ENCODE measurements around the gene C3orf62. TPM values are rescaled to one million over a fixed set of nuclear protein-coding genes. Genes with fewer than 3 reads are reported as not detected.

The C3orf62 gene
- polyA plus RNA-seq, 1 of the 3 experiments (the other 2 are of a cell fraction) = 4.2 TPM

- H3K9me3 ChIP-seq = no peaks in the 10 kb centered on the region
- WGBS (ENCODE audit: low lambda C conversion rate) = 92% methylated on average over 6 of the region's 7 CpGs
- no peak overlapping the region for H3K4me2 ChIP-seq
- H3K9ac ChIP-seq = no peak overlapping the region
- H4K20me1 ChIP-seq (ENCODE audit: insufficient read depth) = no peaks in the 10 kb centered on the region
- H3F3A ChIP-seq (replicated peaks; ENCODE audit: insufficient read depth) = peaks cover 10% of the 10 kb centered on the region
- peaks cover 58 to 61% of the 10 kb centered on the region in 2 experiments for H3K36me3 ChIP-seq (replicated peaks in 1 of 2; ENCODE audit: control insufficient read depth in 1 of 2, insufficient read depth in 2 of 2, low read length in 1 of 2)
- H3K27me3 ChIP-seq (ENCODE audit: insufficient read depth) = no peaks in the 10 kb centered on the region
- peaks cover 5% of the 10 kb centered on the region; the same call in 1 of the 2 replicates for H3K79me2 ChIP-seq (ENCODE audit: insufficient read depth)
- no peak overlapping the region for H2AFZ ChIP-seq (ENCODE audit: low read depth)
- ChIA-PET POLR2A (no interaction called here), CTCF (interaction anchor here (1.3 kb wide), 1 partner anchor 151 kb away, joined by 3 read pairs; no protein-coding TSS in a partner anchor)
- no peak for DNase-seq
- H3K4me1 ChIP-seq (ENCODE audit: control insufficient read depth in 1 of 2, insufficient read depth in 2 of 2, low read depth in 1 of 2, low read length in 1 of 2) = no peaks in the 10 kb centered on the region
- TF ChIP-seq RFX5 (IDR thresholded peaks at IDR 0.05; ENCODE audit: low read length) (no peak), TCF12 (IDR thresholded peaks at IDR 0.05) (no peak), USF2 (IDR thresholded peaks at IDR 0.05; ENCODE audit: borderline replicate concordance, low read depth, low read length) (no peak), TAF1 (IDR thresholded peaks at IDR 0.05; ENCODE audit: borderline replicate concordance, low read depth, low read length) (no peak), GABPA (IDR thresholded peaks at IDR 0.05; ENCODE audit: low read depth) (no peak), CTCF (IDR thresholded peaks at IDR 0.05) (no peak), IRF3 (IDR thresholded peaks at IDR 0.05; ENCODE audit: low read depth, low read length) (no peak), SMC3 (IDR thresholded peaks at IDR 0.05; ENCODE audit: low read depth, low read length) (no peak), FOXJ3 (CRISPR knock-in tag; IDR thresholded peaks at IDR 0.05) (no peak), NRF1 (IDR thresholded peaks at IDR 0.05; ENCODE audit: low read depth, low read length) (no peak), RCOR1 (IDR thresholded peaks at IDR 0.05; ENCODE audit: low read length) (no peak), RXRA (IDR thresholded peaks at IDR 0.05; ENCODE audit: borderline replicate concordance, low read depth) (no peak)
- H3K27ac ChIP-seq (ENCODE audit: low read depth in 2 of 2, low read length in 1 of 2) = no peak overlapping the region
- H3K4me3 ChIP-seq (ENCODE audit: low read depth in 2 of 2, low read length in 1 of 2) = no peak overlapping the region
- H3K9me2 ChIP-seq = no peaks in the 10 kb centered on the region
Measured at GRCh38 chr3:49298511-49298910, 21.5 kb upstream of the C3orf62 start.

- Histone ChIP-seq H3F3A (replicated peaks; ENCODE audit: insufficient read depth) (peaks cover 10% of the 10 kb centered on the region), H3K4me3 (ENCODE audit: low read depth in 2 of 2, low read length in 1 of 2) (no peak overlapping the region), H3K27ac (ENCODE audit: low read depth in 2 of 2, low read length in 1 of 2) (no peak overlapping the region; a peak in 1 of 4 replicates), H3K9me3 (no peaks in the 10 kb centered on the region), H3K27me3 (ENCODE audit: insufficient read depth) (no peaks in the 10 kb centered on the region), H3K4me2 (no peak overlapping the region), H3K79me2 (ENCODE audit: insufficient read depth) (peaks cover 5% of the 10 kb centered on the region; the same call in 1 of the 2 replicates), H2AFZ (ENCODE audit: low read depth) (no peak overlapping the region), H3K4me1 (ENCODE audit: control insufficient read depth in 1 of 2, insufficient read depth in 2 of 2, low read depth in 1 of 2, low read length in 1 of 2) (no peaks in the 10 kb centered on the region), H3K9ac (no peak overlapping the region), H3K9me2 (no peaks in the 10 kb centered on the region), H4K20me1 (ENCODE audit: insufficient read depth) (no peaks in the 10 kb centered on the region), H3K36me3 (replicated peaks in 1 of 2; ENCODE audit: control insufficient read depth in 1 of 2, insufficient read depth in 2 of 2, low read length in 1 of 2) (peaks cover 58 to 68% of the 10 kb centered on the region in 2 experiments)
- ChIA-PET CTCF (interaction anchor here (1.7 to 2.1 kb wide), 2 partner anchors 126 to 152 kb away, joined by 6 to 16 read pairs; partner anchors contain the start of gene KLHDC8B), POLR2A (no interaction called here)
- WGBS (ENCODE audit: low lambda C conversion rate) = 97% methylated on average over 2 of the region's 2 CpGs
- DNase-seq = no peak
- TF ChIP-seq SMC3 (IDR thresholded peaks at IDR 0.05; ENCODE audit: low read depth, low read length) (no peak), FOXJ3 (CRISPR knock-in tag; IDR thresholded peaks at IDR 0.05) (no peak), USF2 (IDR thresholded peaks at IDR 0.05; ENCODE audit: borderline replicate concordance, low read depth, low read length) (no peak)
Measured at GRCh38 chr3:49296781-49297411, 19.9 kb upstream of the C3orf62 start.

Data from SK-N-SH (cell line).